Measurements from ENCODE around the gene PRDM7.

- TF ChIP-seq CTCF (conservative IDR thresholded peaks at IDR 0.05; ENCODE audit: low read depth, low read length): no peak
- no peak for TF ChIP-seq EZH2 (IDR thresholded peaks at IDR 0.05; ENCODE audit: low read length, unreplicated experiment)
- TF ChIP-seq EZH2phosphoT487 (IDR thresholded peaks at IDR 0.05; ENCODE audit: borderline replicate concordance, low read length): no peak
Measured at GRCh38 chr16:90042946-90043514, 34.1 kb downstream of the PRDM7 start.
